Measurements from ENCODE around the gene EDC3.

The EDC3 gene

DNA sequence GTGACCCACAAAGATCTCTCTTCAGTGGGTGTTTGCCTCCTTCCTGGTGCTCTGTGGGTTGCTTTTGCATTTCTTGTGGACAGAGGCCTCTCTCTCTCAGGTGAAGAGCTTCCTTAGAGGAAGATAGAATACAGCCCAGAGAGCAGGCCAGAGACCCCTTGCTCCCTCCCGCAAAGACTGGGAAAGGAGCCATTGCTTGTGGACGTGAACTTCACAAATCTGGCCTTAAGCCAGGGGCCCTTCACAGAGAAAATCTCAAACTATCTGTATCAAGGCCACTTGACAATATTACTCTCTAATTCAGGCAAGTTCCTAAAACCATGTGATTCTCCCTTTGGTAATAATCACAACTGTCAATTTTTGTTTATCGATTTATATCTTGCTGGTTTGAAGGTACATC is 110.6 kb downstream of the EDC3 start:
- no peak overlapping the region for H3K4me3 ChIP-seq (ENCODE audit: low read depth in 1 of 2, low read length in 2 of 2)
- no peak overlapping the region for H3K27ac ChIP-seq (ENCODE audit: low read depth, low read length)
- H3K36me3 ChIP-seq (ENCODE audit: insufficient read depth, low read length): peaks cover 19% of the 10 kb centered on the region
- H3K9me3 ChIP-seq (ENCODE audit: low read length): no peaks in the 10 kb centered on the region
- H3K9ac ChIP-seq (ENCODE audit: low read length): no peak overlapping the region
- H3K27me3 ChIP-seq (ENCODE audit: control insufficient read depth in 1 of 2, insufficient read depth in 2 of 2, low read length in 2 of 2): no peaks in the 10 kb centered on the region
- H3K4me1 ChIP-seq (ENCODE audit: insufficient read depth, low read length): no peaks in the 10 kb centered on the region

DNA sequence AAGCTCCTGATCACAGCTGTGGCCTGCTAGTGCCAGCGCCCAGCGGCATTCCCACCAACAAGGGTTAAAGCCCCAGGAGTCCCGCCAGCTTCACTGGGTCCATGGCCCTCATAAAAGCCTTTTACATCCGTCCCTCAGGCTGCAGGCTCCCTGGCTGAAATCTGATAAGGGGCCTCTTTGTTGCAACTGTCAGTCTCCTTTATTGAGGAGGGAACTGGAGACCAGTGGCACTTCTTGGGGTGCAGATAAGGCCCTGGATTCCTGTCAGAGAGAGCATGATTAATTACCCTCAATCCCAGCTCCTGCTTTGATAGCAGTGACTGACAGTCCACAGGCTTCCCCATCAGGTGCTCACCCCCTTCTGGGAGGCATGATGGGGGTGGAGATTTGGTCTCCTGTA is 111.0 kb downstream of the EDC3 start:
- H3K9ac ChIP-seq (ENCODE audit: low read length): no peak overlapping the region
- peaks cover 15% of the 10 kb centered on the region for H3K36me3 ChIP-seq (ENCODE audit: insufficient read depth, low read length)
- no peak overlapping the region for H3K4me3 ChIP-seq (ENCODE audit: low read depth in 1 of 2, low read length in 2 of 2)
- H3K4me1 ChIP-seq (ENCODE audit: insufficient read depth, low read length): no peaks in the 10 kb centered on the region
- H3K27me3 ChIP-seq (ENCODE audit: control insufficient read depth in 1 of 2, insufficient read depth in 2 of 2, low read length in 2 of 2): no peaks in the 10 kb centered on the region
- no peak overlapping the region for H3K27ac ChIP-seq (ENCODE audit: low read depth, low read length)
- H3K9me3 ChIP-seq (ENCODE audit: low read length): no peaks in the 10 kb centered on the region

DNA sequence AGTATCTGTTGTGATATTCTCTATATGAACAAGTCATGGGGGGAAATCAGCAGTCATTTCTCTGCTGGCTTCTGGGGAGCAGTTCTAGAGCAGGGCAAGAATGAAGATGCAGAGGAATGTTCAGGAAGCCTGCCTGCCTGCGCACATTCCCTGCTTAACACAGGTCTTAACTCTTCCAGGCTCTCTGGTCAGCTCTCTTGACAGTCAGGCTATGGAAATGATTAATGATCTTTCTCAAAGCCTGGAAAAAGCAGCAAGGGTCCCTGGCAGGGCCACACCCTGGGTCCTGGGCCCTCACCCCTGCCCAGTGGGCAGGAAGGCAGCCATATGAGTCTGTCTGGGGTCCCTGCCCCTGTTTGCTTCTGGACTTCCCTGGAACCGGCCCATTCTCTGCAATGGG is 111.6 kb downstream of the EDC3 start:
- no peaks in the 10 kb centered on the region for H3K9me3 ChIP-seq (ENCODE audit: low read length)
- H3K36me3 ChIP-seq (ENCODE audit: insufficient read depth, low read length): peaks cover 17% of the 10 kb centered on the region
- H3K27me3 ChIP-seq (ENCODE audit: control insufficient read depth in 1 of 2, insufficient read depth in 2 of 2, low read length in 2 of 2): no peaks in the 10 kb centered on the region
- no peak overlapping the region for H3K4me3 ChIP-seq (ENCODE audit: low read depth in 1 of 2, low read length in 2 of 2)
- H3K9ac ChIP-seq (ENCODE audit: low read length): no peak overlapping the region
- no peaks in the 10 kb centered on the region for H3K4me1 ChIP-seq (ENCODE audit: insufficient read depth, low read length)
- no peak overlapping the region for H3K27ac ChIP-seq (ENCODE audit: low read depth, low read length)

Measured in muscle layer of colon (tissue), 2 donors.